Cerebellar nuclear complex (tissue), 1 donor: Measurements from ENCODE around the gene LDB3.
"Not testable (repeated sequence)": the region's sequence is repeated elsewhere in the genome, so short reads cannot be mapped to it uniquely, and the experiment has no call there.

Experiments used
- DNase-seq, 2 experiments: peaks; one replicate each; lab custom pipeline; 2025; lab: John Stamatoyannopoulos, UW

LDB3 gene

GRCh38 chr10:86730227-86730626 is 61.9 kb downstream of the LDB3 start:
- DNase-seq = no peak

- DNase-seq = no peak
Measured at GRCh38 chr10:86732771-86733170, 64.5 kb downstream of the LDB3 start.

GRCh38 chr10:86733260-86733671 is 65.0 kb downstream of the LDB3 start:
- no peak for DNase-seq

GRCh38 chr10:86734207-86734988 is 66.1 kb downstream of the LDB3 start:
- DNase-seq = no peak

- DNase-seq = not testable (repeated sequence)
Measured at GRCh38 chr10:86735278-86735677, 67.0 kb downstream of the LDB3 start.

- no peak for DNase-seq
Measured at GRCh38 chr10:86742230-86742629, 73.9 kb downstream of the LDB3 start.

- no peak for DNase-seq
Measured at GRCh38 chr10:86744067-86744725, 75.9 kb downstream of the LDB3 start.

GRCh38 chr10:86747796-86748581 is 79.7 kb downstream of the LDB3 start:
- DNase-seq = no peak

GRCh38 chr10:86749854-86750253 is 81.5 kb downstream of the LDB3 start:
- DNase-seq = no peak

- DNase-seq = no peak
Measured at GRCh38 chr10:86751477-86751876, 83.2 kb downstream of the LDB3 start.

GRCh38 chr10:86752311-86752710 is 84.0 kb downstream of the LDB3 start:
- no peak for DNase-seq

GRCh38 chr10:86753051-86753450 is 84.7 kb downstream of the LDB3 start:
- no peak for DNase-seq

- DNase-seq = no peak
Measured at GRCh38 chr10:86753638-86754434, 85.5 kb downstream of the LDB3 start.

GRCh38 chr10:86755454-86755739 is 87.1 kb downstream of the LDB3 start:
- no peak for DNase-seq

- DNase-seq = peak in 1 of 2 experiments; percentile 68
Measured at GRCh38 chr10:86755740-86756510, 87.6 kb downstream of the LDB3 start.

GRCh38 chr10:86756511-86757112 is 88.3 kb downstream of the LDB3 start, which contains the start of gene BMPR1A:
TSS of gene BMPR1A (plus strand) at chr10:86756619. CDS start at chr10:86876019, 119,400 bp downstream.
- DNase-seq = no peak

- no peak for DNase-seq
Measured at GRCh38 chr10:86757113-86757972, 89.0 kb downstream of the LDB3 start.

GRCh38 chr10:86758189-86759072 is 90.1 kb downstream of the LDB3 start:
- DNase-seq = no peak
